D721Med (cell line): ENCODE results near the gene PHLDB3.
"Not testable (repeated sequence)": the region's sequence is repeated elsewhere in the genome, so short reads cannot be mapped to it uniquely, and the experiment has no call there.

ENCODE experiments used
- DNase-seq: peaks from one replicate; pipeline ENCODE4 v3.0.0; 2011; ENCODE audit warnings: low spot score; ENCODE audit not compliant: insufficient read length
- FAIRE-seq: peaks from 2 replicates; lab custom pipeline; 2011; peaks lifted over from hg19 to GRCh38; lab: Jason Lieb, UNC
- CTCF ChIP-seq: IDR thresholded peaks from 2 replicates; pipeline ENCODE4 v1.5.1; 2012; ENCODE audit warnings: mild to moderate bottlenecking, control low read depth; ENCODE audit not compliant: insufficient read depth; ENCODE audit errors: missing control alignments

PHLDB3 gene

GRCh38 chr19:43441716-43442115 is 62.8 kb downstream of the PHLDB3 start:
- no peak for TF ChIP-seq CTCF
- DNase-seq = no peak
- no peak for FAIRE-seq

GRCh38 chr19:43439709-43440063 is 64.9 kb downstream of the PHLDB3 start:
- DNase-seq (no peak), FAIRE-seq (no peak)
- no peak for TF ChIP-seq CTCF

GRCh38 chr19:43439032-43439708 is 65.4 kb downstream of the PHLDB3 start:
- DNase-seq = no peak
- TF ChIP-seq CTCF = no peak
- FAIRE-seq = no peak

GRCh38 chr19:43438291-43439031 is 66.1 kb downstream of the PHLDB3 start:
- DNase-seq (no peak), FAIRE-seq (no peak)
- TF ChIP-seq CTCF = no peak

GRCh38 chr19:43437712-43438111 is 66.8 kb downstream of the PHLDB3 start:
- DNase-seq (no peak), FAIRE-seq (no peak)
- no peak for TF ChIP-seq CTCF

GRCh38 chr19:43437284-43437683 is 67.3 kb downstream of the PHLDB3 start:
- DNase-seq, FAIRE-seq: not testable (repeated sequence)

- TF ChIP-seq CTCF = no peak
- no peak for FAIRE-seq
- DNase-seq = no peak
Measured at GRCh38 chr19:43435775-43436174, 68.8 kb downstream of the PHLDB3 start.
